ENCODE results near the gene TIMM23. TPM values are rescaled to one million over a fixed set of nuclear protein-coding genes. Genes with fewer than 3 reads are reported as not detected.
"Not testable (repeated sequence)": the region's sequence is repeated elsewhere in the genome, so short reads cannot be mapped to it uniquely, and the experiment has no call there.

Gene TIMM23, protein sequence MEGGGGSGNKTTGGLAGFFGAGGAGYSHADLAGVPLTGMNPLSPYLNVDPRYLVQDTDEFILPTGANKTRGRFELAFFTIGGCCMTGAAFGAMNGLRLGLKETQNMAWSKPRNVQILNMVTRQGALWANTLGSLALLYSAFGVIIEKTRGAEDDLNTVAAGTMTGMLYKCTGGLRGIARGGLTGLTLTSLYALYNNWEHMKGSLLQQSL
- total RNA-seq (100 to 1,000 TPM in 1 of 2 experiments, 10 to 100 TPM in 1; 96.4 to 101 TPM), polyA plus RNA-seq (65.3 TPM)

DNA sequence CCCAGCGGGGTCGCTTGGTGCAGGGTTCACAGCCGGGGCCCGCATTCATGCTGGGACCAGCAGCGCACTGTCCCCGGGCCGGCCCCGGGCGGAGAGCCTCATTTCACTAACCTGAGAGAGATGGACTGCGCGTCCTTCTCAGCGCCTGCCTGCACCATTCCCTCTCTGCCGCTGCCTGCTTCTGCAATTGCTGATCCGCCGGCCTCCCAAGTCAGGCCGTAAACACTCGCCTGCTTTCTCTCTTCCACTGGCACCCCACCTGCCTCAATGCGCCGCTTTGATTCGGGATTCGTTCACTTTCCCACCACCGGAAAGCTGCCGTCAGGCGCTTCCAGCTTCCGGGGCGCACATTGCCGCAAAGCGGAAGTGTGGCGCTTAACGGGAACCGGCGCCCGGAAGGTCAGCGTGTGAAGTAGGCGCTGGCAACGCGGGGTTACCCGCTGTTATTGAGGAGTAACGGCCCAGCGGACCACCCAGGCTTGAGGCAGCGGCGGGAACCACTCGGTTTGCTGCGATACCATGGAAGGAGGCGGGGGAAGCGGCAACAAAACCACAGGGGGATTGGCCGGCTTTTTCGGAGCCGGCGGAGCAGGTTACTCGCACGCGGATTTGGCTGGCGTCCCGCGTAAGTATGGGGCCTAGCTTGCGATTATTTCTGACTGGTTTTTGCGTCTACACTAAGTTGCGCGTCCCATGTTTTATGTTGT, at the start of gene TIMM23:
Gene TIMM23 (plus strand): TSS at position 384 of the 707 bp plus-strand sequence. CDS start 136 bp downstream, at position 520.
- peak; percentile 82 to 90 (median 86) for DNase-seq
- H3K9me3 Mint-ChIP-seq; H3K27me3 ChIP-seq (ENCODE audit: insufficient read depth, low read length, poor library complexity, severe bottlenecking); POLR2A ChIA-PET; H3K36me3 ChIP-seq (ENCODE audit: insufficient read depth, low read length); H3K4me1 ChIP-seq (ENCODE audit: insufficient read depth, low read length); H3K9me3 ChIP-seq (ENCODE audit: low read length); H3K27me3 Mint-ChIP-seq: not testable (repeated sequence)
- H3K36me3 Mint-ChIP-seq: peaks cover 0 to 24% (median 1%) of the 10 kb centered on the region in 3 donors
- peaks cover 43 to 60% (median 57%) of the 10 kb centered on the region in 3 donors for H3K4me1 Mint-ChIP-seq
- H3K4me3 Mint-ChIP-seq: peak within 1 kb of the TSS; percentile 95 to 100 (median 99)
- CTCF ChIA-PET: interaction anchor here (1.3 kb wide), 1 partner anchor 55 kb away, joined by 3 read pairs; no protein-coding TSS in a partner anchor
- H3K27ac Mint-ChIP-seq: peak within 1 kb of the TSS; percentile 82 to 98 (median 96)
- Histone ChIP-seq H3K27ac (ENCODE audit: low read depth, low read length) (peak within 1 kb of the TSS; percentile 78), H3K4me3 (ENCODE audit: low read length) (peak within 1 kb of the TSS; percentile 83)

DNA sequence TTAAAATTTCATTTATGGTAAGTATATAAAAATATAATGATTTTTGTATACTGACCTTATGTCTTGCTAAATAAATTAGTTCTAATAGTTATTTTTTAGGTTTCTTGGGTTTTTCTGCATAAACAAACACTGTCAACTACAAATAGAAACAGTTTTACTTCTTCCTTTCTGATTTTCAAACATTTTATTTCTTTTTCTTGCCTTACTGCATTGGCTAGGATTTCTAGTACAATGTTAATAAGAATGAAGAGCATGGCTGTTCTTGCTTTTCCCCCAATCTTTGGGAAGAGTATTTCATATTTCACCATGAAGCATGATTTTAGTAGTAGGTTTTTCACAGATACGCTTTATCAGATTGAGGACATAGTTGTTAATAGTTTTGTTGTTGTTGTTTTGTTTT, 45.5 kb upstream of the TIMM23 start:
- H3K36me3 ChIP-seq (ENCODE audit: insufficient read depth, low read length); DNase-seq; H3K4me1 Mint-ChIP-seq; H3K4me3 Mint-ChIP-seq; H3K27me3 ChIP-seq (ENCODE audit: insufficient read depth, low read length, poor library complexity, severe bottlenecking); H3K9me3 Mint-ChIP-seq; CTCF ChIA-PET; H3K27ac Mint-ChIP-seq; H3K4me3 ChIP-seq (ENCODE audit: low read length); POLR2A ChIA-PET; H3K36me3 Mint-ChIP-seq; H3K27ac ChIP-seq (ENCODE audit: low read depth, low read length); H3K4me1 ChIP-seq (ENCODE audit: insufficient read depth, low read length); H3K9me3 ChIP-seq (ENCODE audit: low read length); H3K27me3 Mint-ChIP-seq: not testable (repeated sequence)

DNA sequence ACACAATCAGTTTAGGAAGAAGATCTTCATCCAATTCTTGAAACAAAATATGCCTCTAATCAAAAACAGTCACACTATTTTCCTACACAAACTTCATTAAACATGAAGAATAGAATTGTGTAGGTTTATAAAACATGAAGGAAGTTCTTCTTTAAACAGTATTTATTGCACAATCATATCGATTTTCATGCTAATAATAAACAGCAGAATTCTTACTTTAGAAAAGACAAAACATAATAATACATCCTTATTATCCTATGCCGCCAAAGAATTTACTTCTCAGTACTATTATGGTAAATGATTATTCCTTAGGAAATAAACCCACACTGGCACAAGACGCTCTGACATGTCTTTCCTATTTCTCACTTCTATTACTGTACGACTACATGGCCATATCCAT, 41.0 kb upstream of the TIMM23 start:
- H3K27me3 ChIP-seq (ENCODE audit: insufficient read depth, low read length, poor library complexity, severe bottlenecking); H3K27ac ChIP-seq (ENCODE audit: low read depth, low read length); H3K36me3 ChIP-seq (ENCODE audit: insufficient read depth, low read length); H3K4me3 Mint-ChIP-seq; CTCF ChIA-PET; H3K9me3 ChIP-seq (ENCODE audit: low read length); H3K4me1 ChIP-seq (ENCODE audit: insufficient read depth, low read length); H3K9me3 Mint-ChIP-seq; H3K27me3 Mint-ChIP-seq; H3K4me1 Mint-ChIP-seq; H3K27ac Mint-ChIP-seq; DNase-seq; H3K4me3 ChIP-seq (ENCODE audit: low read length); POLR2A ChIA-PET: not testable (repeated sequence)
- peaks cover 6 to 20% (median 8%) of the 10 kb centered on the region in 3 donors for H3K36me3 Mint-ChIP-seq

DNA sequence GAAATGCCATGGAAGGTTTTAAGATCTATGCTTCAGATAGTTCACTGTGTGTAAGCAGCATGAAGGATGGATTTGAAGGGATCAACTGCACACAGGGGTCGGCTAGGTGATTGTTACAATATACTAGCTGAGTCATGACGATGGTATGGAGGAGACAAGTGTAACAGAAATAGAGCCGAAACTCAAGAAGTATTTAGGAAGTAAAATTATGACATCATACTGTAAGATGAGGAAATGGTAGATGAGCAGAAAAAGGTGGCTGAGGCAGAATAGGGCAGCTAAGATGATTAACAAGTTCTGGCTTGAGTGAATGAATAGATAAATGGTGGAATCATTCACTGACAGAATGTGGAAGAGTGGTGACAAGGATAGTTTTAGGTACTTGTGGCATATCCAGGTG, 37.5 kb upstream of the TIMM23 start:
- H3K4me1 Mint-ChIP-seq; H3K9me3 Mint-ChIP-seq; H3K4me1 ChIP-seq (ENCODE audit: insufficient read depth, low read length); H3K27ac ChIP-seq (ENCODE audit: low read depth, low read length); DNase-seq; H3K27me3 ChIP-seq (ENCODE audit: insufficient read depth, low read length, poor library complexity, severe bottlenecking); H3K36me3 ChIP-seq (ENCODE audit: insufficient read depth, low read length); H3K4me3 ChIP-seq (ENCODE audit: low read length); CTCF ChIA-PET; H3K4me3 Mint-ChIP-seq; H3K9me3 ChIP-seq (ENCODE audit: low read length); H3K27me3 Mint-ChIP-seq; POLR2A ChIA-PET: not testable (repeated sequence)
- Mint-ChIP-seq H3K36me3 (peaks cover 4 to 25% (median 11%) of the 10 kb centered on the region in 3 donors), H3K27ac (peak overlapping the region in 1 of 8 donors; percentile 3)

DNA sequence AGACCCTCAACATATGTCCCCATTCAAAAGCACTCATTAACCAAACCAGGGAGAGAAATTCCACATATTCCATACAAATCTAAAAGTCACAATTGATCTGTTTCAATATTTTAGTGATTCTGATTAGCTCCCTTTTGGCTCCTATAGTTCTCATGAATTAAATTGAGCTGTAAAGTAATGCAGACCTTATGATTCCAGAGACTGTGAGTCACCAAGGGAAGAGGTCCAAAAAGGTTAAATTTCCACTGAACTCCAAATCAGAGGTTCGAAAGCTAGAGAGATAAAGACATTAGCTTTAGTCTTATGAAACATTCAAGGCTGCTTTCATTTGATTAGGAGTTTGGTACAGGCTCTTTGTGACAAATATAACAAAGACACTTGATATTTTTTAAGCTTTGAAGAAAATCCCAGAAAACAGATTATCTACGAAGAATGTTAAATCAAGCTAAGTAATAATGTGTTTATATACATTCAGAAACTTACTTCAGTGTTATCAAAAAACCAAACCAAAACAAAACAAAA, 33.1 kb upstream of the TIMM23 start:
- peaks cover 0 to 21% (median 11%) of the 10 kb centered on the region in 3 donors for H3K36me3 Mint-ChIP-seq
- H3K36me3 ChIP-seq (ENCODE audit: insufficient read depth, low read length); CTCF ChIA-PET; POLR2A ChIA-PET; H3K4me3 Mint-ChIP-seq; H3K27ac Mint-ChIP-seq; H3K27ac ChIP-seq (ENCODE audit: low read depth, low read length); H3K9me3 Mint-ChIP-seq; H3K4me1 ChIP-seq (ENCODE audit: insufficient read depth, low read length); H3K4me1 Mint-ChIP-seq; H3K9me3 ChIP-seq (ENCODE audit: low read length); H3K27me3 ChIP-seq (ENCODE audit: insufficient read depth, low read length, poor library complexity, severe bottlenecking); H3K4me3 ChIP-seq (ENCODE audit: low read length); H3K27me3 Mint-ChIP-seq; DNase-seq: not testable (repeated sequence)

DNA sequence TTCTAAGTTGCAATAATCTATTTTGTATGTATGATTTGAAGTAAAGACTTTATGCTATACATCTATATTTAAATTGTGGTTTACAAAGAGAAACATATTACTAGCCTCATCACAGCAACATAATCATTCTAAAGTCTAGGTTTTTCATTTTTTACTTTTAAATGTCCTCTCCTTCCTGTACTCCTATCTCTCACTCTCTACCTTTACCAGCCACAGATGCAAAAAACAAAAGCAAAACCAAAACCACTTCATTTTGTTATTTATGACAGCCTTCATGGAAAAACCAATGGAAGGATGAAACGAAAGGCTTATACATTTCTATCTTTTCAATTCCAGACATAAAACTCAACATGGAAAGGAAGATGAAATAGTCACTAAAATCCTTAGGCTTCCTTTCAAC, 31.1 kb upstream of the TIMM23 start:
- POLR2A ChIA-PET; CTCF ChIA-PET; H3K36me3 ChIP-seq (ENCODE audit: insufficient read depth, low read length); H3K27me3 ChIP-seq (ENCODE audit: insufficient read depth, low read length, poor library complexity, severe bottlenecking); DNase-seq; H3K27ac ChIP-seq (ENCODE audit: low read depth, low read length); H3K4me1 Mint-ChIP-seq; H3K27me3 Mint-ChIP-seq; H3K4me3 ChIP-seq (ENCODE audit: low read length); H3K4me3 Mint-ChIP-seq; H3K9me3 ChIP-seq (ENCODE audit: low read length); H3K4me1 ChIP-seq (ENCODE audit: insufficient read depth, low read length); H3K9me3 Mint-ChIP-seq; H3K27ac Mint-ChIP-seq: not testable (repeated sequence)
- peaks cover 0 to 27% (median 6%) of the 10 kb centered on the region in 3 donors for H3K36me3 Mint-ChIP-seq

DNA sequence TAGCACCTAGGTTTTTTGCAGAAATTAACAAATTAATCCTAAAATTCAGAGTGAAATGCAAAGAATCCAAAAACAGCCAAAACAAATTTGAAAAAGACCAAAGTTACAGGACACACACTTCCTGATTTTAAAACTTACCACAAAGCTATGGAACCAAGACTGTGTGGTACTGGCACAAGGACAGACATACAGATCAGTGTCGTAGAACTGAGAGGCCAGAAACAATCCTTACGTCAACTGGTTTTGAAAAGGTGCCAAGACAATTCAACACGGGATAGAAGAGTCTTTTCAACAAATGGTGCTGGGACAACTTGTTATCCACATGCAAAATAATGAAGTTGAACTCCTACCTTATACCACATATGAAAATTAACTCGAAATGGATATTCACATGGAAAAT, 26.8 kb upstream of the TIMM23 start:
- DNase-seq; H3K27ac ChIP-seq (ENCODE audit: low read depth, low read length); H3K36me3 ChIP-seq (ENCODE audit: insufficient read depth, low read length); H3K4me3 ChIP-seq (ENCODE audit: low read length); H3K9me3 Mint-ChIP-seq; CTCF ChIA-PET; H3K4me3 Mint-ChIP-seq; H3K4me1 Mint-ChIP-seq; H3K27me3 ChIP-seq (ENCODE audit: insufficient read depth, low read length, poor library complexity, severe bottlenecking); H3K4me1 ChIP-seq (ENCODE audit: insufficient read depth, low read length); H3K9me3 ChIP-seq (ENCODE audit: low read length); H3K27me3 Mint-ChIP-seq; H3K27ac Mint-ChIP-seq: not testable (repeated sequence)
- POLR2A ChIA-PET: interaction anchor here (0.6 kb wide), 1 partner anchor 57 kb away, joined by 3 read pairs; no protein-coding TSS in a partner anchor
- H3K36me3 Mint-ChIP-seq: peaks cover 0 to 33% (median 0%) of the 10 kb centered on the region in 3 donors

DNA sequence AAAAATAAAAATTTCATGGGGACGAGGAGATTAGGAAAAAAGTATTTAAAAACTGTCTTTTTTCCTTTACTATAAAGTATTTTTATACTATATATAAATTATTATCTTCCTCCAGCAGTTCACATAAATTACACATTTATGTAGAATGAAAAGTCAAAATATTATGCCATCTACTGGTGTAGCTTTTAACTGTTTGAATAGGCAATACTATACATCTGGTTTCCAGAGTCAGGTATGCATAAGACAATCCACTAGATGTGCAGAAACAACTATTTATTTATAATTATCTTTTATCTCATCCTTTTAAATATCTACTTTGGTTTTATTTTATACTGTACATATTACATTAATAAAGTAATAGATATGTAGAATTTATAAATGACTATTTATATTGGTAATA, 24.9 kb upstream of the TIMM23 start:
- H3K4me1 Mint-ChIP-seq; H3K4me1 ChIP-seq (ENCODE audit: insufficient read depth, low read length); H3K4me3 ChIP-seq (ENCODE audit: low read length); H3K27me3 ChIP-seq (ENCODE audit: insufficient read depth, low read length, poor library complexity, severe bottlenecking); H3K9me3 Mint-ChIP-seq; H3K27me3 Mint-ChIP-seq; H3K4me3 Mint-ChIP-seq; H3K27ac ChIP-seq (ENCODE audit: low read depth, low read length); CTCF ChIA-PET; DNase-seq; POLR2A ChIA-PET; H3K9me3 ChIP-seq (ENCODE audit: low read length); H3K27ac Mint-ChIP-seq; H3K36me3 ChIP-seq (ENCODE audit: insufficient read depth, low read length): not testable (repeated sequence)
- peaks cover 0 to 35% (median 0%) of the 10 kb centered on the region in 3 donors for H3K36me3 Mint-ChIP-seq
